Activated naive CD8-positive, alpha-beta T cell treated with anti-CD3 and anti-CD28 coated beads, Interleukin-2, amount 50 U/mL, for 16 hours (primary cell): ENCODE measurements around the gene PTPRE.

Source experiments
- DNase-seq: peaks from one replicate; pipeline ENCODE4 v3.0.0-alpha.2; 2020; ENCODE audit warnings: low read depth, low spot score

PTPRE gene

GRCh38 chr10:127925471-127926207 lies 18.7 kb downstream of the PTPRE start:
- DNase-seq, result no peak

- DNase-seq, result no peak
Observed at GRCh38 chr10:127926455-127926854, 19.6 kb downstream of the PTPRE start.

GRCh38 chr10:127928021-127928806 lies 21.3 kb downstream of the PTPRE start:
- DNase-seq, result no peak

- DNase-seq, result no peak
Observed at GRCh38 chr10:127932521-127933270, 25.8 kb downstream of the PTPRE start.

GRCh38 chr10:127933271-127933670 lies 26.4 kb downstream of the PTPRE start:
- no peak for DNase-seq

GRCh38 chr10:127934383-127934782 lies 27.5 kb downstream of the PTPRE start:
- no peak for DNase-seq

- DNase-seq, result no peak
Observed at GRCh38 chr10:127935071-127935561, 28.2 kb downstream of the PTPRE start.

- DNase-seq, result no peak
Observed at GRCh38 chr10:127937069-127937468, 30.2 kb downstream of the PTPRE start.

GRCh38 chr10:127937915-127938463 lies 31.1 kb downstream of the PTPRE start:
- DNase-seq, result no peak

- no peak for DNase-seq
Observed at GRCh38 chr10:127939786-127940330, 33.0 kb downstream of the PTPRE start.

- DNase-seq, result no peak
Observed at GRCh38 chr10:127940866-127941640, 34.1 kb downstream of the PTPRE start.

- DNase-seq, result no peak
Observed at GRCh38 chr10:127942811-127943210, 35.9 kb downstream of the PTPRE start.

GRCh38 chr10:127943336-127943910 lies 36.5 kb downstream of the PTPRE start:
- no peak for DNase-seq

GRCh38 chr10:127944256-127944655 lies 37.4 kb downstream of the PTPRE start:
- no peak for DNase-seq

GRCh38 chr10:127945341-127945758 lies 38.4 kb downstream of the PTPRE start:
- no peak for DNase-seq

- DNase-seq, result no peak
Observed at GRCh38 chr10:127945948-127946711, 39.2 kb downstream of the PTPRE start.

GRCh38 chr10:127947211-127947610 lies 40.3 kb downstream of the PTPRE start:
- no peak for DNase-seq

- DNase-seq, result no peak
Observed at GRCh38 chr10:127948791-127949190, 41.9 kb downstream of the PTPRE start.

- DNase-seq, result no peak
Observed at GRCh38 chr10:127949831-127950230, 42.9 kb downstream of the PTPRE start.
